K562 (cell line): ENCODE measurements around the gene LRP1. TPM values are rescaled to one million over a fixed set of nuclear protein-coding genes. Genes with fewer than 3 reads are reported as not detected.

Source experiments
- ETV6 ChIP-seq, 3 experiments: fragments of 150-350 bp in 1 of 3; sonication (generic) in 1 of 3; formaldehyde crosslinking in 1 of 3; IDR thresholded peaks; 2 replicates each; pipeline versions ENCODE4 v1.6.1 to v1.8.0; 2014 to 2022; ENCODE audit warnings: borderline replicate concordance in 2 of 3, low read depth in 2 of 3, antibody characterized with exemption in 1 of 3, low read length in 1 of 3, mild to moderate bottlenecking in 1 of 3, missing genetic modification reagents in 1 of 3
- SUPT5H ChIP-seq: fragments of 450-650 bp; IDR thresholded peaks from 2 replicates; pipeline ENCODE4 v1.6.1; 2016
- ZBED1 ChIP-seq: IDR thresholded peaks from 2 replicates; pipeline ENCODE4 v1.6.1; 2014
- ZFP36 ChIP-seq: fragments of 150-350 bp; IDR thresholded peaks from 2 replicates; pipeline ENCODE4 v1.6.1; 2018; ENCODE audit warnings: low read length, low read depth; ENCODE audit not compliant: partially characterized antibody
- ZNF431 ChIP-seq: sonication (generic); formaldehyde crosslinking; IDR thresholded peaks from 2 replicates; pipeline ENCODE4 v1.8.0; 2022; ENCODE audit warnings: mild to moderate bottlenecking, missing genetic modification reagents
- ZNF766 ChIP-seq: fragments of 200-800 bp; sonication (Bioruptor generic); conservative IDR thresholded peaks from 2 replicates; pipeline ENCODE4 v1.6.1; 2016; ENCODE audit warnings: missing genetic modification characterization, missing compliant biosample characterization
- polyA plus RNA-seq, 8 experiments: library from polyadenylated mRNA; depleted of rRNA in 4 of 8; stranded (reverse) in 5 of 8; unstranded in 3 of 8; fragments of >200 nt; fragmentation: Nextera tagmentation in 2 of 8; fragmentation: Illumina TruSeq in 1 of 8; extraction: Ambion mirVana in 2 of 8; extraction: Trizol in 1 of 8; gene quantifications; 2 replicates each; pipeline versions ENCODE4 v1.2.1 to v1.2.3, GENCODE V29; 2011 to 2014; ENCODE audit warnings: inconsistent platforms in 1 of 8, missing spikeins in 1 of 8
- total RNA-seq, 7 experiments: library from RNA; depleted of rRNA in 6 of 7; stranded (reverse); fragments of >200 nt in 6 of 7; fragmentation: Illumina TruSeq in 2 of 7; extraction: Trizol in 2 of 7; gene quantifications; 2 replicates each; pipeline versions ENCODE4 v1.2.1 to v1.2.3, GENCODE V29; 2011 to 2021; ENCODE audit warnings: low replicate concordance in 1 of 7
- TF ChIP-seq, protein P1 (sequence below): IDR thresholded peaks from 2 replicates; pipeline ENCODE4 v1.6.1; 2011; ENCODE audit warnings: borderline replicate concordance, low read depth, mild to moderate bottlenecking, moderate library complexity, low read length; ENCODE audit not compliant: insufficient read depth, poor library complexity, severe bottlenecking
- TF ChIP-seq, protein P2 (sequence below): fragments of 200-800 bp; sonication (Bioruptor generic); IDR thresholded peaks from 2 replicates; pipeline ENCODE4 v1.6.1; 2016; ENCODE audit warnings: missing genetic modification characterization, missing compliant biosample characterization
- TF ChIP-seq, protein P3 (sequence below): sonication (generic); formaldehyde crosslinking; IDR thresholded peaks from 2 replicates; pipeline ENCODE4 v1.8.0; 2022; ENCODE audit warnings: mild to moderate bottlenecking, missing genetic modification reagents
- TF ChIP-seq, protein P4 (sequence below), 2 experiments: fragments of 200-800 bp in 1 of 2; sonication (Bioruptor generic) in 1 of 2; sonication (generic) in 1 of 2; formaldehyde crosslinking in 1 of 2; IDR thresholded peaks in 1 of 2; conservative IDR thresholded peaks in 1 of 2; 2 replicates each; pipeline versions ENCODE4 v1.5.0 to v1.6.1; 2016 to 2020; ENCODE audit warnings: missing compliant biosample characterization in 1 of 2, missing genetic modification characterization in 1 of 2, missing genetic modification reagents in 1 of 2
- TF ChIP-seq, protein P5 (sequence below): fragments of 450-650 bp; conservative IDR thresholded peaks from 2 replicates; pipeline ENCODE4 v1.6.1; 2016; ENCODE audit warnings: missing genetic modification characterization, low read depth, mild to moderate bottlenecking, control low read depth, missing compliant biosample characterization

Gene LRP1
- total and polyA plus RNA-seq, 9 of the 15 experiments (the other 6 are each of a cell fraction or from before 2014, with no cell fraction given) = 0.04 to 0.64 (median 0.19) TPM; not detected in 2

DNA sequence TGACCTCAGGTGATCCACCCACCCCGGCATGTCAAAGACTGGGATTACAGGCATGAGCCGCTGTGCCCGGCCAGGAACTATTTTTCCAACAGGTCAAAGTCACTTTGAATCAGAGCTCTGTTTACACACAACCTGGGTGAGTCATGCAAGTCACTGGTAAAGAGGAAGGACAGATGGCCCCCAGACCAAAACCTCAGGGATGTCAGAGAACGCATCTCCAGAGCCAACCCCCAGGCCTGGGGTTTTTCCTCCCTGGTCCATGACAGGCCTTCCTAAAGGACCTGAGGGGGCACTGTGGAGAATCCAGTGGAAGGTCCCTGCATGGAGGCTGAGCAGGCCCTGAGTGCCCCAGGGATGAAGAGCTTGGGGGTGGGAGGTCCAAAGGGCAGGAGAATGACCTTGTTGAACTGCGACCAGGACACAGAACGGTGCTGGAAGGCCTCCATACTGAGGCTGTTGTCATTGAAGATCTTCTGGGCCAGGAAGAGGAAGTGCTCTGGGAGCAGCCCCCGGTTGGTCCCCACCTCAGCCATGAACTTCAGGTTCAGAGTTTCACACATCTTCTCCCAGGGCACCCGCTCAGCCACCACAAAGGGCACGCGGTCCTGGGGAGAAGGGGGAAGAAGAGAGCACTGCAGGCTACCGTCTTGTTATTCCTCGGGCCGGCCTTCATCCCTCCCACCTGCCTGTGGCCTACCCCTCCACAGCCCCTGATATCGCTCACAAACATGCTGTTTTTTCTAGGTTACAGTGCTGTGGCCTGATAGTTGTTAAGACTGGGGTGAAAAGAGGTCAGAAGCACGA lies 26.2 kb upstream of the LRP1 start (continued):
- TF ChIP-seq, protein P1, sequence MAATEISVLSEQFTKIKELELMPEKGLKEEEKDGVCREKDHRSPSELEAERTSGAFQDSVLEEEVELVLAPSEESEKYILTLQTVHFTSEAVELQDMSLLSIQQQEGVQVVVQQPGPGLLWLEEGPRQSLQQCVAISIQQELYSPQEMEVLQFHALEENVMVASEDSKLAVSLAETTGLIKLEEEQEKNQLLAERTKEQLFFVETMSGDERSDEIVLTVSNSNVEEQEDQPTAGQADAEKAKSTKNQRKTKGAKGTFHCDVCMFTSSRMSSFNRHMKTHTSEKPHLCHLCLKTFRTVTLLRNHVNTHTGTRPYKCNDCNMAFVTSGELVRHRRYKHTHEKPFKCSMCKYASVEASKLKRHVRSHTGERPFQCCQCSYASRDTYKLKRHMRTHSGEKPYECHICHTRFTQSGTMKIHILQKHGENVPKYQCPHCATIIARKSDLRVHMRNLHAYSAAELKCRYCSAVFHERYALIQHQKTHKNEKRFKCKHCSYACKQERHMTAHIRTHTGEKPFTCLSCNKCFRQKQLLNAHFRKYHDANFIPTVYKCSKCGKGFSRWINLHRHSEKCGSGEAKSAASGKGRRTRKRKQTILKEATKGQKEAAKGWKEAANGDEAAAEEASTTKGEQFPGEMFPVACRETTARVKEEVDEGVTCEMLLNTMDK = no peak
- TF ChIP-seq, protein P2, sequence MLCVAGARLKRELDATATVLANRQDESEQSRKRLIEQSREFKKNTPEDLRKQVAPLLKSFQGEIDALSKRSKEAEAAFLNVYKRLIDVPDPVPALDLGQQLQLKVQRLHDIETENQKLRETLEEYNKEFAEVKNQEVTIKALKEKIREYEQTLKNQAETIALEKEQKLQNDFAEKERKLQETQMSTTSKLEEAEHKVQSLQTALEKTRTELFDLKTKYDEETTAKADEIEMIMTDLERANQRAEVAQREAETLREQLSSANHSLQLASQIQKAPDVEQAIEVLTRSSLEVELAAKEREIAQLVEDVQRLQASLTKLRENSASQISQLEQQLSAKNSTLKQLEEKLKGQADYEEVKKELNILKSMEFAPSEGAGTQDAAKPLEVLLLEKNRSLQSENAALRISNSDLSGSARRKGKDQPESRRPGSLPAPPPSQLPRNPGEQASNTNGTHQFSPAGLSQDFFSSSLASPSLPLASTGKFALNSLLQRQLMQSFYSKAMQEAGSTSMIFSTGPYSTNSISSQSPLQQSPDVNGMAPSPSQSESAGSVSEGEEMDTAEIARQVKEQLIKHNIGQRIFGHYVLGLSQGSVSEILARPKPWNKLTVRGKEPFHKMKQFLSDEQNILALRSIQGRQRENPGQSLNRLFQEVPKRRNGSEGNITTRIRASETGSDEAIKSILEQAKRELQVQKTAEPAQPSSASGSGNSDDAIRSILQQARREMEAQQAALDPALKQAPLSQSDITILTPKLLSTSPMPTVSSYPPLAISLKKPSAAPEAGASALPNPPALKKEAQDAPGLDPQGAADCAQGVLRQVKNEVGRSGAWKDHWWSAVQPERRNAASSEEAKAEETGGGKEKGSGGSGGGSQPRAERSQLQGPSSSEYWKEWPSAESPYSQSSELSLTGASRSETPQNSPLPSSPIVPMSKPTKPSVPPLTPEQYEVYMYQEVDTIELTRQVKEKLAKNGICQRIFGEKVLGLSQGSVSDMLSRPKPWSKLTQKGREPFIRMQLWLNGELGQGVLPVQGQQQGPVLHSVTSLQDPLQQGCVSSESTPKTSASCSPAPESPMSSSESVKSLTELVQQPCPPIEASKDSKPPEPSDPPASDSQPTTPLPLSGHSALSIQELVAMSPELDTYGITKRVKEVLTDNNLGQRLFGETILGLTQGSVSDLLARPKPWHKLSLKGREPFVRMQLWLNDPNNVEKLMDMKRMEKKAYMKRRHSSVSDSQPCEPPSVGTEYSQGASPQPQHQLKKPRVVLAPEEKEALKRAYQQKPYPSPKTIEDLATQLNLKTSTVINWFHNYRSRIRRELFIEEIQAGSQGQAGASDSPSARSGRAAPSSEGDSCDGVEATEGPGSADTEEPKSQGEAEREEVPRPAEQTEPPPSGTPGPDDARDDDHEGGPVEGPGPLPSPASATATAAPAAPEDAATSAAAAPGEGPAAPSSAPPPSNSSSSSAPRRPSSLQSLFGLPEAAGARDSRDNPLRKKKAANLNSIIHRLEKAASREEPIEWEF (CRISPR knock-in tag) = no peak
- TF ChIP-seq, protein P3, sequence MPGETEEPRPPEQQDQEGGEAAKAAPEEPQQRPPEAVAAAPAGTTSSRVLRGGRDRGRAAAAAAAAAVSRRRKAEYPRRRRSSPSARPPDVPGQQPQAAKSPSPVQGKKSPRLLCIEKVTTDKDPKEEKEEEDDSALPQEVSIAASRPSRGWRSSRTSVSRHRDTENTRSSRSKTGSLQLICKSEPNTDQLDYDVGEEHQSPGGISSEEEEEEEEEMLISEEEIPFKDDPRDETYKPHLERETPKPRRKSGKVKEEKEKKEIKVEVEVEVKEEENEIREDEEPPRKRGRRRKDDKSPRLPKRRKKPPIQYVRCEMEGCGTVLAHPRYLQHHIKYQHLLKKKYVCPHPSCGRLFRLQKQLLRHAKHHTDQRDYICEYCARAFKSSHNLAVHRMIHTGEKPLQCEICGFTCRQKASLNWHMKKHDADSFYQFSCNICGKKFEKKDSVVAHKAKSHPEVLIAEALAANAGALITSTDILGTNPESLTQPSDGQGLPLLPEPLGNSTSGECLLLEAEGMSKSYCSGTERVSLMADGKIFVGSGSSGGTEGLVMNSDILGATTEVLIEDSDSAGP (CRISPR knock-in tag) = no peak
- TF ChIP-seq ZBED1 (no peak), ETV6 (IDR thresholded peaks at IDR 0.05; ENCODE audit: borderline replicate concordance in 1 of 2, low read depth in 2 of 2, low read length in 1 of 2) (no peak), ETV6 (CRISPR knock-in tag; IDR thresholded peaks at IDR 0.05; ENCODE audit: borderline replicate concordance) (no peak), ZNF431 (CRISPR knock-in tag) (no peak), ZFP36 (no peak), ZNF766 (CRISPR knock-in tag) (no peak; the same call in 1 of the 2 replicates), SUPT5H (no peak)
- TF ChIP-seq, protein P4, sequence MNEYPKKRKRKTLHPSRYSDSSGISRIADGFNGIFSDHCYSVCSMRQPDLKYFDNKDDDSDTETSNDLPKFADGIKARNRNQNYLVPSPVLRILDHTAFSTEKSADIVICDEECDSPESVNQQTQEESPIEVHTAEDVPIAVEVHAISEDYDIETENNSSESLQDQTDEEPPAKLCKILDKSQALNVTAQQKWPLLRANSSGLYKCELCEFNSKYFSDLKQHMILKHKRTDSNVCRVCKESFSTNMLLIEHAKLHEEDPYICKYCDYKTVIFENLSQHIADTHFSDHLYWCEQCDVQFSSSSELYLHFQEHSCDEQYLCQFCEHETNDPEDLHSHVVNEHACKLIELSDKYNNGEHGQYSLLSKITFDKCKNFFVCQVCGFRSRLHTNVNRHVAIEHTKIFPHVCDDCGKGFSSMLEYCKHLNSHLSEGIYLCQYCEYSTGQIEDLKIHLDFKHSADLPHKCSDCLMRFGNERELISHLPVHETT (CRISPR knock-in tag; conservative IDR thresholded peaks at IDR 0.05 in 1 of 2, IDR thresholded peaks at IDR 0.05 in 1 of 2) = no peak
- TF ChIP-seq, protein P5, sequence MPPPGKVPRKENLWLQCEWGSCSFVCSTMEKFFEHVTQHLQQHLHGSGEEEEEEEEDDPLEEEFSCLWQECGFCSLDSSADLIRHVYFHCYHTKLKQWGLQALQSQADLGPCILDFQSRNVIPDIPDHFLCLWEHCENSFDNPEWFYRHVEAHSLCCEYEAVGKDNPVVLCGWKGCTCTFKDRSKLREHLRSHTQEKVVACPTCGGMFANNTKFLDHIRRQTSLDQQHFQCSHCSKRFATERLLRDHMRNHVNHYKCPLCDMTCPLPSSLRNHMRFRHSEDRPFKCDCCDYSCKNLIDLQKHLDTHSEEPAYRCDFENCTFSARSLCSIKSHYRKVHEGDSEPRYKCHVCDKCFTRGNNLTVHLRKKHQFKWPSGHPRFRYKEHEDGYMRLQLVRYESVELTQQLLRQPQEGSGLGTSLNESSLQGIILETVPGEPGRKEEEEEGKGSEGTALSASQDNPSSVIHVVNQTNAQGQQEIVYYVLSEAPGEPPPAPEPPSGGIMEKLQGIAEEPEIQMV = 0 out of 2 replicates have a peak, but pooled peaks have one; percentile 19
